ENCODE data around the gene FKBP15.
"Not testable (repeated sequence)": the region's sequence is repeated elsewhere in the genome, so short reads cannot be mapped to it uniquely, and the experiment has no call there.

- not testable (repeated sequence) for TF ChIP-seq PPARA (CRISPR knock-in tag; IDR thresholded peaks at IDR 0.05; ENCODE audit: borderline replicate concordance); ZFP3 (CRISPR knock-in tag; IDR thresholded peaks at IDR 0.05); PATZ1 (CRISPR knock-in tag; IDR thresholded peaks at IDR 0.05; ENCODE audit: borderline replicate concordance); BACH2 (CRISPR knock-in tag; IDR thresholded peaks at IDR 0.05; ENCODE audit: borderline replicate concordance); ZNF70 (CRISPR knock-in tag; IDR thresholded peaks at IDR 0.05); ZNF8 (CRISPR knock-in tag; IDR thresholded peaks at IDR 0.05); SNAI2 (CRISPR knock-in tag; IDR thresholded peaks at IDR 0.05)
Measured at GRCh38 chr9:113235701-113236255, 14.7 kb upstream of the FKBP15 start.

Measured in SK-N-SH treated with all-trans-retinoic acid at 6 μM for 48 hours (cell line).